ENCODE measurements around the gene AFAP1L2.

Gene AFAP1L2

DNA sequence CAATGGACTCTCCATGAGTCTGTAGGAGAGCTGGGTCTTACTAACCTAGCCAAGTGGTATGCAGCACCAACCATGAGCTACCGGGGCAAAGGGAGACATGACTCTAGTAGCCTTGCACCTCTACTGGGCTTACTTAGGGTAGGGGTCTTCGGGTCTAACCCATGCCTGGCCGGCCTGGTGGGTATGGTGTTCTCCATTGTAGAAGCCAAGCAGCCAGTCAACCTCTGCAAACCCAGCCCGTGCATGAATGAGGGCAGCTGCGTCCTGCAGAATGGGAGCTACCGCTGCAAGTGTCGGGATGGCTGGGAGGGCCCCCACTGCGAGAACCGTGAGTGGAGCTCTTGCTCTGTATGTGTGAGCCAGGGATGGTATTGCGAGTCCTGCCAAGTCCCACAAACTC lies 114.3 kb downstream of the AFAP1L2 start:
- no peak for DNase-seq (ENCODE audit: extremely low spot score)
- ChIA-PET POLR2A (no interaction called here), CTCF (interaction anchor here (0.7 to 2.9 kb wide), 4 partner anchors 9 to 23 kb away, joined by 3 to 16 read pairs (median 4); no protein-coding TSS in a partner anchor)
- TF ChIP-seq, protein P1, sequence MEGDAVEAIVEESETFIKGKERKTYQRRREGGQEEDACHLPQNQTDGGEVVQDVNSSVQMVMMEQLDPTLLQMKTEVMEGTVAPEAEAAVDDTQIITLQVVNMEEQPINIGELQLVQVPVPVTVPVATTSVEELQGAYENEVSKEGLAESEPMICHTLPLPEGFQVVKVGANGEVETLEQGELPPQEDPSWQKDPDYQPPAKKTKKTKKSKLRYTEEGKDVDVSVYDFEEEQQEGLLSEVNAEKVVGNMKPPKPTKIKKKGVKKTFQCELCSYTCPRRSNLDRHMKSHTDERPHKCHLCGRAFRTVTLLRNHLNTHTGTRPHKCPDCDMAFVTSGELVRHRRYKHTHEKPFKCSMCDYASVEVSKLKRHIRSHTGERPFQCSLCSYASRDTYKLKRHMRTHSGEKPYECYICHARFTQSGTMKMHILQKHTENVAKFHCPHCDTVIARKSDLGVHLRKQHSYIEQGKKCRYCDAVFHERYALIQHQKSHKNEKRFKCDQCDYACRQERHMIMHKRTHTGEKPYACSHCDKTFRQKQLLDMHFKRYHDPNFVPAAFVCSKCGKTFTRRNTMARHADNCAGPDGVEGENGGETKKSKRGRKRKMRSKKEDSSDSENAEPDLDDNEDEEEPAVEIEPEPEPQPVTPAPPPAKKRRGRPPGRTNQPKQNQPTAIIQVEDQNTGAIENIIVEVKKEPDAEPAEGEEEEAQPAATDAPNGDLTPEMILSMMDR (IDR thresholded peaks at IDR 0.05; ENCODE audit: control extremely low read depth, extremely low read depth, low read depth, missing control alignments) = no peak

DNA sequence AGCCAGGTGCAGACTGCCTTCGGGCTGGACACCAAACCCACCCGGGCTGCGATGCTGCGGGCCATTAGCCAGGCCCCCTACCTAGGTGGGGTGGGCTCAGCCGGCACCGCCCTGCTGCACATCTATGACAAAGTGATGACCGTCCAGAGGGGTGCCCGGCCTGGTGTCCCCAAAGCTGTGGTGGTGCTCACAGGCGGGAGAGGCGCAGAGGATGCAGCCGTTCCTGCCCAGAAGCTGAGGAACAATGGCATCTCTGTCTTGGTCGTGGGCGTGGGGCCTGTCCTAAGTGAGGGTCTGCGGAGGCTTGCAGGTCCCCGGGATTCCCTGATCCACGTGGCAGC lies 115.2 kb downstream of the AFAP1L2 start:
- TF ChIP-seq, protein P1 (IDR thresholded peaks at IDR 0.05; ENCODE audit: control extremely low read depth, extremely low read depth, low read depth, missing control alignments) = no peak
- CTCF ChIA-PET = interaction anchor here (1.3 to 6.2 kb wide), 3 partner anchors 10 to 15 kb away, joined by 5 to 31 read pairs (median 16); no protein-coding TSS in a partner anchor
- POLR2A ChIA-PET = no interaction called here
- DNase-seq (ENCODE audit: extremely low spot score) = no peak

DNA sequence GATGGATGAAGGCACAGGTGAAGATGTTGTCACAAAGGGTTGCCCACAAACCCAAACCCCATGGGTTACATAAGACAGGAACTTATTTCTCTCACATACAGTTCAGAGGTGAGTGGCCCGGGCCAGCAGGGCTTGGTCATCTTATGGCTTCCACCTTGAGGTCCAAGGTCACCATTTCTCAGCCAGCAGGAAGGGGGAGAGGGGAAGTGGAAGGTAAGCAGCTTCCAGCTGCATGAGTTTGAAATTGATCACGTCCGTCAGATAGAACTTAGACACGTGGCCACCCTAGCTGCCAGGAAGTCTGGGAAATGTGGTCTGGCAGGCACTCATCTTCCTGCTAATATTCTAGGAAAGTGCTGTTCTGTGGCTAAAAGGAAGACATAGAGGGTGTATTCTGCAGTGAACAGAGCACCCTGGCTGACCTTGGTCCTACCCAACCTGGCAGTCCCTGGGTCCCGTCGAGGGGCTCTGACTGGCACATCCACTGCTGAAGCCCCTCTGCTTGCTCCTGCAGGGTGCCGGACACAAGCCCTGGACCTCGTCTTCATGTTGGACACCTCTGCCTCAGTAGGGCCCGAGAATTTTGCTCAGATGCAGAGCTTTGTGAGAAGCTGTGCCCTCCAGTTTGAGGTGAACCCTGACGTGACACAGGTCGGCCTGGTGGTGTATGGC lies 115.7 kb downstream of the AFAP1L2 start:
- DNase-seq (ENCODE audit: extremely low spot score) = no peak
- POLR2A ChIA-PET = no interaction called here
- TF ChIP-seq, protein P1 (IDR thresholded peaks at IDR 0.05; ENCODE audit: control extremely low read depth, extremely low read depth, low read depth, missing control alignments) = no peak
- CTCF ChIA-PET = interaction anchor here (1.0 to 6.2 kb wide), 2 partner anchors 9 to 15 kb away, joined by 3 to 31 read pairs; no protein-coding TSS in a partner anchor

DNA sequence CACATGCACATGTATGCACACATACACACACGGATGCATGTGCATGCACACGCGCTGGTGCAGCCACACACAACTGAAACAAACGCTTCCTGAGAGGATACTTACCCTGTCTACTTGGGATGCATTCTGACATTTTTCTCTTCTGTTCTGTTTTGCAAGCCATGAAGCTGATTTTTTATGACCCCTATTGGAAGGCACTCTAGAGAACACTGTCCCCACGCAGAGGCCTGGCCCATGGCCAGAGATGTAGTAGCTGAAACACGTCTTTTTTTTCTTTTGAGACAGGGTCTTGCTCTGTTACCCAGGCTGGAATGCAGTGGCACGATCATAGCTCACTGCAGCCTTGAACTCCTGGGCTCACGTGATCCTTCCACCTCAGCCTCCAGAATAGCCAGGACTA lies 117.4 kb downstream of the AFAP1L2 start:
- TF ChIP-seq, protein P1 (IDR thresholded peaks at IDR 0.05; ENCODE audit: control extremely low read depth, extremely low read depth, low read depth, missing control alignments) = no peak
- ChIA-PET POLR2A (no interaction called here), CTCF (interaction anchor here (1.6 to 6.2 kb wide), 2 partner anchors 16 to 17 kb away, joined by 5 to 31 read pairs; no protein-coding TSS in a partner anchor)
- DNase-seq (ENCODE audit: extremely low spot score) = no peak

DNA sequence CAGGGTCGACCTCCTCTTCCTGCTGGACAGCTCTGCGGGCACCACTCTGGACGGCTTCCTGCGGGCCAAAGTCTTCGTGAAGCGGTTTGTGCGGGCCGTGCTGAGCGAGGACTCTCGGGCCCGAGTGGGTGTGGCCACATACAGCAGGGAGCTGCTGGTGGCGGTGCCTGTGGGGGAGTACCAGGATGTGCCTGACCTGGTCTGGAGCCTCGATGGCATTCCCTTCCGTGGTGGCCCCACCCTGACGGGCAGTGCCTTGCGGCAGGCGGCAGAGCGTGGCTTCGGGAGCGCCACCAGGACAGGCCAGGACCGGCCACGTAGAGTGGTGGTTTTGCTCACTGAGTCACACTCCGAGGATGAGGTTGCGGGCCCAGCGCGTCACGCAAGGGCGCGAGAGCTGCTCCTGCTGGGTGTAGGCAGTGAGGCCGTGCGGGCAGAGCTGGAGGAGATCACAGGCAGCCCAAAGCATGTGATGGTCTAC lies 118.3 kb downstream of the AFAP1L2 start:
- TF ChIP-seq, protein P1 (IDR thresholded peaks at IDR 0.05; ENCODE audit: control extremely low read depth, extremely low read depth, low read depth, missing control alignments) = no peak
- POLR2A ChIA-PET = no interaction called here
- DNase-seq (ENCODE audit: extremely low spot score) = no peak
- CTCF ChIA-PET = interaction anchor here (1.6 to 6.2 kb wide), 2 partner anchors 15 to 18 kb away, joined by 5 to 31 read pairs; no protein-coding TSS in a partner anchor

DNA sequence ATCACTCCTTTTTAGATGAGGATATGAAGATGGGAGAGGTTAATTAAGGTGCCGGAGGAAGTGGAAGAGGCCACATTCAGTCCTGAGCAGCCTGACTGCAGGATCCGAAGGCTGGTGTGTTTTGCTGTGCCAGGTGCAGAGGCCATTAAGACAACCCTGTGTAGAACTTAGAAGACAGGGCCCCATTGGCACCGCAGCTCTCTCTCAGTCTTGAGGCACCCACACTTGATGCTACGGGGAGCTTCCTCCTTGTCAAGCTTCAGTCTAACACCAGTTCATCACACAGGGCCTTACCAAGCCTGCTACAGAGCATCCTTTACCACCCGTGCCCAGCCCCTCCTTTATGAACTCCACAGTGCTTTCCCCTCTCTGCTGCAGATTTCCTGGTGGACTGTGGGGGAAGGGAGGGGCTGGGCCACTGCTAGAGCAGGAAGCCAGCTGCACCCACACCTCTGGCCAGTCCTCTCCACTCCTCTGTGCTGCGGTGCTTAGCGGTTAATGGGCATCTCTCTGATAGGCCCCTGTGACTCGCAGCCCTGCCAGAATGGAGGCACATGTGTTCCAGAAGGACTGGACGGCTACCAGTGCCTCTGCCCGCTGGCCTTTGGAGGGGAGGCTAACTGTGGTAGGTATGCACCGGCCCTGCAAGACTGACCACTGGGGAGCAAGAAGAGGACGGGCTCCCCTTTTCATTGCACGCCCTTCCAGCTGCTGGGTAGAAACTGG lies 119.8 kb downstream of the AFAP1L2 start:
- TF ChIP-seq, protein P1 (IDR thresholded peaks at IDR 0.05; ENCODE audit: control extremely low read depth, extremely low read depth, low read depth, missing control alignments) = no peak
- POLR2A ChIA-PET = no interaction called here
- CTCF ChIA-PET = interaction anchor here (1.0 to 6.2 kb wide), 2 partner anchors 11 to 19 kb away, joined by 3 to 31 read pairs; no protein-coding TSS in a partner anchor
- DNase-seq (ENCODE audit: extremely low spot score) = no peak

Measured in GM10248 (cell line).